DOHH2 (cell line): ENCODE results near the gene KRTAP12-4.
"Not testable (repeated sequence)": the region's sequence is repeated elsewhere in the genome, so short reads cannot be mapped to it uniquely, and the experiment has no call there.

Experiments
- EZH2phosphoT487 ChIP-seq: fragments of 200-600 bp; sonication (generic); IDR thresholded peaks from 2 replicates; pipeline ENCODE4 v1.6.1; 2017; ENCODE audit warnings: borderline replicate concordance, mild to moderate bottlenecking, antibody characterized with exemption, low read length, moderate library complexity, mixed read lengths
- TF ChIP-seq, protein P1 (sequence below): fragments of 200-600 bp; sonication (generic); IDR thresholded peaks from one replicate; pipeline ENCODE4 v1.5.1; 2014; ENCODE audit warnings: antibody characterized with exemption, mild to moderate bottlenecking, low read depth, low read length; ENCODE audit not compliant: poor library complexity, severe bottlenecking

DNA sequence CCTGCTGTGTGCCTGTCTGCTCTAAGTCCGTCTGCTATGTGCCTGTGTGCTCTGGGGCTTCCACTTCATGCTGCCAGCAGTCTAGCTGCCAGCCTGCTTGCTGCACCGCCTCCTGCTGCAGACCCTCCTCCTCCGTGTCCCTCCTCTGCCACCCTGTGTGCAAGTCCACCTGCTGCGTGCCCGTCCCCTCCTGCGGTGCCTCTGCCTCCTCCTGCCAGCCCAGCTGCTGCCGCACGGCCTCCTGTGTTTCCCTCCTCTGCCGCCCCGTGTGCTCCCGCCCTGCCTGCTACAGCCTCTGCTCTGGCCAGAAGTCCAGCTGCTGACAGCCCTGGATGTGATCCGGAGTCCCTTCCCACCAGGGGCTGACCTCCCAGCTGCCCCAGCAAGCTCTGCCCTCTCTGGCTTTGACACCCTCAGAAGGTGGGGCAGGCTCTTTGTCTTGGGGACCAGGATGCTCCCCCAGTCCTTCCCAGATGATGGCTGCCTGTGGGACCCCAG, 16.6 kb downstream of the KRTAP12-4 start:
- TF ChIP-seq, protein P1, sequence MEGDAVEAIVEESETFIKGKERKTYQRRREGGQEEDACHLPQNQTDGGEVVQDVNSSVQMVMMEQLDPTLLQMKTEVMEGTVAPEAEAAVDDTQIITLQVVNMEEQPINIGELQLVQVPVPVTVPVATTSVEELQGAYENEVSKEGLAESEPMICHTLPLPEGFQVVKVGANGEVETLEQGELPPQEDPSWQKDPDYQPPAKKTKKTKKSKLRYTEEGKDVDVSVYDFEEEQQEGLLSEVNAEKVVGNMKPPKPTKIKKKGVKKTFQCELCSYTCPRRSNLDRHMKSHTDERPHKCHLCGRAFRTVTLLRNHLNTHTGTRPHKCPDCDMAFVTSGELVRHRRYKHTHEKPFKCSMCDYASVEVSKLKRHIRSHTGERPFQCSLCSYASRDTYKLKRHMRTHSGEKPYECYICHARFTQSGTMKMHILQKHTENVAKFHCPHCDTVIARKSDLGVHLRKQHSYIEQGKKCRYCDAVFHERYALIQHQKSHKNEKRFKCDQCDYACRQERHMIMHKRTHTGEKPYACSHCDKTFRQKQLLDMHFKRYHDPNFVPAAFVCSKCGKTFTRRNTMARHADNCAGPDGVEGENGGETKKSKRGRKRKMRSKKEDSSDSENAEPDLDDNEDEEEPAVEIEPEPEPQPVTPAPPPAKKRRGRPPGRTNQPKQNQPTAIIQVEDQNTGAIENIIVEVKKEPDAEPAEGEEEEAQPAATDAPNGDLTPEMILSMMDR: not testable (repeated sequence)
- TF ChIP-seq EZH2phosphoT487: not testable (repeated sequence)
